Stimulated activated CD8-positive, alpha-beta memory T cell treated with anti-CD3 and anti-CD28 coated beads, Interleukin-4, amount 100 ng/mL, for 1 hour (primary cell): ENCODE results near the gene ZFYVE26.
A peak's percentile ranks its signal among the peaks of the same experiment; 100 is the strongest.
"Not testable (repeated sequence)": the region's sequence is repeated elsewhere in the genome, so short reads cannot be mapped to it uniquely, and the experiment has no call there.

ENCODE experiments used
- DNase-seq, 2 donors: peaks; one replicate each; pipeline ENCODE4 v3.0.0-alpha.2; 2020; ENCODE audit warnings: low read depth in 2 of 2, low spot score in 1 of 2

The ZFYVE26 gene

GRCh38 chr14:67816326-67817002 lies at the start of gene ZFYVE26:
ZFYVE26 (minus strand) TSS chr14:67816590; CDS start chr14:67815963, 627 bp downstream.
- peak; percentile 74 to 81 for DNase-seq

- DNase-seq, result no peak
Observed at GRCh38 chr14:67863223-67863622, 46.8 kb upstream of the ZFYVE26 start.

GRCh38 chr14:67859169-67859749 lies 42.9 kb upstream of the ZFYVE26 start:
- no peak for DNase-seq

GRCh38 chr14:67857778-67858350 lies 41.5 kb upstream of the ZFYVE26 start:
- no peak for DNase-seq

GRCh38 chr14:67856827-67857226 lies 40.4 kb upstream of the ZFYVE26 start:
- DNase-seq, result no peak

GRCh38 chr14:67853715-67854114 lies 37.3 kb upstream of the ZFYVE26 start:
- DNase-seq, result no peak

GRCh38 chr14:67852926-67853604 lies 36.7 kb upstream of the ZFYVE26 start:
- DNase-seq, result no peak

- no peak for DNase-seq
Observed at GRCh38 chr14:67851785-67852410, 35.5 kb upstream of the ZFYVE26 start.

GRCh38 chr14:67850066-67850830 lies 33.9 kb upstream of the ZFYVE26 start:
- no peak for DNase-seq

GRCh38 chr14:67846029-67846610 lies 29.7 kb upstream of the ZFYVE26 start:
- no peak for DNase-seq

GRCh38 chr14:67837011-67837624 lies 20.7 kb upstream of the ZFYVE26 start:
- peak in 1 of 2 donors; percentile 11 for DNase-seq

GRCh38 chr14:67835596-67835995 lies 19.2 kb upstream of the ZFYVE26 start:
- DNase-seq, result no peak

- no peak for DNase-seq
Observed at GRCh38 chr14:67833403-67833802, 17.0 kb upstream of the ZFYVE26 start.

- no peak for DNase-seq
Observed at GRCh38 chr14:67831113-67831512, 14.7 kb upstream of the ZFYVE26 start.

GRCh38 chr14:67821121-67821520 lies 4.7 kb upstream of the ZFYVE26 start:
- no peak for DNase-seq

- no peak for DNase-seq
Observed at GRCh38 chr14:67820428-67820971, 4.1 kb upstream of the ZFYVE26 start.

GRCh38 chr14:67819563-67820421 lies 3.4 kb upstream of the ZFYVE26 start, which contains the start of gene RAD51B:
RAD51B (plus strand) TSS chr14:67819779.
- DNase-seq, result peak; percentile 69 to 71

- DNase-seq, result not testable (repeated sequence)
Observed at GRCh38 chr14:67818476-67818875, 2.1 kb upstream of the ZFYVE26 start.
